ENCODE data around the gene EYA4.

GRCh38 chr6:133202610-133203343 is 38.4 kb upstream of the EYA4 start:
- TF ChIP-seq CTCF (IDR thresholded peaks at IDR 0.05) (no peak), POLR2AphosphoS5 (IDR thresholded peaks at IDR 0.05) (no peak), POLR2A (IDR thresholded peaks at IDR 0.05) (no peak)
